ENCODE data around the gene PHF1. TPM values are rescaled to one million over a fixed set of nuclear protein-coding genes. Genes with fewer than 3 reads are reported as not detected.

PHF1 gene
- total and polyA plus RNA-seq, 2 experiments from 2014 or later: 24.5 to 44.9 TPM

DNA sequence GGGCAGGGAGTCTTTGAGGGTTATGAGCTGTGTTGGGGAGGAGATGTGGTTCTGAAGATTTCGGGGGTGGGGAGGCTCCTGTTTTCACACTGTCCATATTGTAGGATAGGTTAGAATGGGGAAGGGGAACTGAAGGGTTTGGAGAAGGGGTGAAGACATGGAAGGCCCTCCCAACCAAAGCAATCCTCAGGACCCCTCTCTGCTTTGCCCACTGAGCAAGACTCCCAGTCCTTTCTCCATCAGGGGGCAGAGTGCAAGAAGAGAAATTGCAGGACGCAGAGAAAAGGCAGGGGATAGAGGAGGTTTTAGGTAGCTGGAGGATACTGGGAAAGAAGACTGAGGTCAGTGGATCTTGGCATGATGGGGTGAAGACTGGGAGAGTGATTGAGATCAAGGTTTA is 13.0 kb downstream of the PHF1 start:
- TF ChIP-seq EZH2phosphoT487 (IDR thresholded peaks at IDR 0.05; ENCODE audit: insufficient read depth, low read depth) (no peak), EZH2 (IDR thresholded peaks at IDR 0.05; ENCODE audit: insufficient read depth, poor library complexity, severe bottlenecking) (no peak)
- Histone ChIP-seq H3K79me2 (ENCODE audit: insufficient read depth) (peaks cover 65% of the 10 kb centered on the region), H3K4me1 (ENCODE audit: insufficient read depth) (peaks cover 31% of the 10 kb centered on the region), H3K4me3 (no peak overlapping the region), H3K36me3 (ENCODE audit: low read depth) (no peaks in the 10 kb centered on the region), H4K20me1 (ENCODE audit: insufficient read depth) (no peaks in the 10 kb centered on the region), H3K9me2 (ENCODE audit: insufficient read depth) (no peaks in the 10 kb centered on the region), H2AFZ (no peak overlapping the region), H3K27me3 (replicated peaks; ENCODE audit: insufficient read depth) (no peaks in the 10 kb centered on the region), H3F3A (ENCODE audit: insufficient read depth) (peaks cover 35% of the 10 kb centered on the region), H3K4me2 (ENCODE audit: unreplicated experiment) (no peak overlapping the region), H3K9me3 (ENCODE audit: low read depth) (no peaks in the 10 kb centered on the region), H3K9ac (no peak overlapping the region), H3K27ac (0 out of 2 replicates have a peak overlapping the region, but pooled peaks have one; percentile 86)
- 96% methylated on average over 2 of the region's 2 CpGs for WGBS, 2 experiments (ENCODE audit: low coverage in 1 of 2, low lambda C conversion rate in 2 of 2, missing lambda C conversion rate in 2 of 2)
- in situ Hi-C loops (cut with MboI): no loop called here
- DNase-seq: no peak

DNA sequence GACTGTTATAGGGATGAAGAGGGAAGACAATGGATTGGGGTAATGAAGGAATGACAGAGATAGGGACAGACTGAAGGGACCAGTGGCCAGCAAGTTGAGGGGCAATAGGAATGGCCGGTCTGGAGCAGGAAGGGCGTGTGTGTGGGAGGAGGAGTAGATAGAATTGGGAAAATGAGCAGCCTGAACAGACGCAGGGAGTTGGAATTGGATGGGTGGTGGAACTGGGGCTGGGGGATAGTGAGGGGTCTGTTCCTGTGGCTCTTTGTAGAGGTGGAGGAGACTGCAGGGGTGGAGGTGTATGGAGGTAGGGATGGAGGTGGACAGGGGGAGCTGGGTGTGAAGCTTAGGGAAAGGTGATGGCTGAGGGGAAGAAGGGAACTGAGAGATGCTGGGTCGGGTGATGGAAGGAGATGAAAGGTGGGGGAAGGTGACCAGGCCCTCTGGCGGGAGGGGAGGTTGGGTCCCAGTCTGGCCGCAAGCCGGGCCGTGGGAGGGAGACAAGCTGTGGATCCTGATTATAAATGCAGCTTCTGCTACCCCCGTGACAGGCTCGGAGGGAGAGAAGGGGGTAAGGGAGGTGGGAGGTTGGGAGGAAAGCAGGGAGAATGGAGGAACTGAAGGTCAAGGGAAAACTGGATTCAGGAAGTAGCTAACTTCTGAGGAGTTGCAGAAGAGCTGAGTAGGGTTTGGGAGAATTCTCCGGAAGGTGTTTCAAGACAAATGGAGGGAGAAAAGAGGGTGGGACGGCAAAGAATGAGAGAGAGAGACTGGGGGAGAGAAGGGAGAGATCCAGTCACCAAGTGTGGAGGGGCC is 14.2 kb downstream of the PHF1 start:
- H3K27me3 ChIP-seq (replicated peaks; ENCODE audit: insufficient read depth): no peaks in the 10 kb centered on the region
- in situ Hi-C loops (cut with MboI): no loop called here
- H3K9ac ChIP-seq: peak overlapping the region; percentile 87
- peak overlapping the region; percentile 75 for H2AFZ ChIP-seq
- peak overlapping the region; percentile 86 for H3K27ac ChIP-seq
- WGBS, 2 experiments (ENCODE audit: low coverage in 1 of 2, low lambda C conversion rate in 2 of 2, missing lambda C conversion rate in 2 of 2): 5 to 9% methylated on average over 10 to 12 of the region's 12 CpGs
- H3K79me2 ChIP-seq (ENCODE audit: insufficient read depth): peaks cover 66% of the 10 kb centered on the region
- no peaks in the 10 kb centered on the region for H3K9me2 ChIP-seq (ENCODE audit: insufficient read depth)
- peak overlapping the region; percentile 81 for H3K4me2 ChIP-seq (ENCODE audit: unreplicated experiment)
- H3K36me3 ChIP-seq (ENCODE audit: low read depth): no peaks in the 10 kb centered on the region
- H3K4me3 ChIP-seq: peak overlapping the region; percentile 77
- TF ChIP-seq EZH2 (IDR thresholded peaks at IDR 0.05; ENCODE audit: insufficient read depth, poor library complexity, severe bottlenecking) (no peak), EZH2phosphoT487 (IDR thresholded peaks at IDR 0.05; ENCODE audit: insufficient read depth, low read depth) (no peak)
- H3K4me1 ChIP-seq (ENCODE audit: insufficient read depth): peaks cover 22% of the 10 kb centered on the region
- no peaks in the 10 kb centered on the region for H3K9me3 ChIP-seq (ENCODE audit: low read depth)
- DNase-seq: no peak
- H3F3A ChIP-seq (ENCODE audit: insufficient read depth): peaks cover 41% of the 10 kb centered on the region
- H4K20me1 ChIP-seq (ENCODE audit: insufficient read depth): no peaks in the 10 kb centered on the region

DNA sequence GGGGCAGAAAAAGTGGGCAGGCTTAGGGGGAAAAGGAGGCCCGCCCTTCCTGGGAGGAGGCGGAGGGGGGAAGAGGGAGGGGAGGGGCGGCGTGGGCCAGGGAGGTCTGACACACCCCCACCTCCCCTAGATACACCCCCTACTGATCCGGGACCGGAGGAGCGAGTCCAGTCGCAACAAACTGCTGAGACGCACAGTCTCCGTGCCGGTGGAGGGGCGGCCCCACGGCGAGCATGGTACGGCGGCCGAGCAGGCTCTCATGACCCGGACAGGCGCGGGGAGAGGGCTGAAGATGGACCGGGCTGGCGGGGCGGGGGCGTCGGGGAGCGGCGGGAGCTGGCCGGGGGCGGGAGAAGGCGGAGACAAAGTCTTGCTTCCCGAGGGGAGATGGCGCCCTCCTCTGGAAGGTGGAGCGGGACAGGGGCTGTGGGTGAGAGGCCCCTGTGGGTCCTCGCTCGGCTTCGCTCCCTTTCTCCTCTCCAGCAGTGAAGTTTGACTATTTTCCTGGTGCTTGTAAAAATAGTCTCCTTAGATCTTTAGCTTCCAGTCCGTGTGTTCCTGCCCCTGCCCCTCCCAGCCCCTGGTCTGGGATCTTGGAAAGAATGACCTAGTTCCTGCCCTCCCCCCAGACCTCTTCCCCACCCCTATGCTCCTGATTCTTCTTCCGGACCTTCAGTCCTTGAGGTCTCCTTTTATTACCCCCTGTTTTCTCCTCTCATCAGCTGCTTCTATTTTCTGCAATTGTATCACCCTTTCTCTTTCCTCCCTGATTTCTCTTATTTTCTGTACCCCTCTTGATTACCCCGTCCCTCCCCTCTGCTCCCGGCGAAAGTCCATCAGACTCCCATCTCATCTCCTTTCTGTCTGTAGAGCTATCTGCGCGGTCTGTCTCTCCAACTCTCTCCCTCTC is 15.1 kb downstream of the PHF1 start:
- H4K20me1 ChIP-seq (ENCODE audit: insufficient read depth): no peaks in the 10 kb centered on the region
- H3K4me2 ChIP-seq (ENCODE audit: unreplicated experiment): peak overlapping the region; percentile 81
- H3K79me2 ChIP-seq (ENCODE audit: insufficient read depth): peaks cover 70% of the 10 kb centered on the region
- peak overlapping the region; percentile 75 for H2AFZ ChIP-seq
- 0 to 1% methylated on average over 1 to 43 of the region's 43 CpGs for WGBS, 2 experiments (ENCODE audit: low coverage in 1 of 2, low lambda C conversion rate in 2 of 2, missing lambda C conversion rate in 2 of 2)
- DNase-seq: peak; percentile 89
- in situ Hi-C loops (cut with MboI): no loop called here
- H3F3A ChIP-seq (ENCODE audit: insufficient read depth): peaks cover 44% of the 10 kb centered on the region
- H3K9me2 ChIP-seq (ENCODE audit: insufficient read depth): no peaks in the 10 kb centered on the region
- no peaks in the 10 kb centered on the region for H3K27me3 ChIP-seq (replicated peaks; ENCODE audit: insufficient read depth)
- no peaks in the 10 kb centered on the region for H3K36me3 ChIP-seq (ENCODE audit: low read depth)
- peak overlapping the region; percentile 87 for H3K9ac ChIP-seq
- TF ChIP-seq EZH2 (IDR thresholded peaks at IDR 0.05; ENCODE audit: insufficient read depth, poor library complexity, severe bottlenecking) (no peak), EZH2phosphoT487 (IDR thresholded peaks at IDR 0.05; ENCODE audit: insufficient read depth, low read depth) (no peak)
- peaks cover 22% of the 10 kb centered on the region for H3K4me1 ChIP-seq (ENCODE audit: insufficient read depth)
- peak overlapping the region; percentile 77 for H3K4me3 ChIP-seq
- H3K27ac ChIP-seq: peak overlapping the region; percentile 86
- no peaks in the 10 kb centered on the region for H3K9me3 ChIP-seq (ENCODE audit: low read depth)
